Body of pancreas (tissue), 4 donors: Measurements from ENCODE around the gene ZNF786. TPM values are rescaled to one million over a fixed set of nuclear protein-coding genes. Genes with fewer than 3 reads are reported as not detected.
"Not testable (repeated sequence)": the region's sequence is repeated elsewhere in the genome, so short reads cannot be mapped to it uniquely, and the experiment has no call there.

Source experiments
- ATAC-seq: fragments of 150-250 bp; one replicate; pipeline ENCODE4 v1.9.1; 2016
- DNase-seq, 4 donors: peaks; one replicate each; pipeline ENCODE4 v3.0.0-alpha.2; 2019
- H3K27ac ChIP-seq, 4 donors: fragments of 200-600 bp; sonication (generic); 1 replicate in 3 of 4; 2 replicates in 1 of 4; pipeline versions ENCODE4 v1.5.1 to v1.6.1; 2016 to 2019; ENCODE audit warnings: mild to moderate bottlenecking in 1 of 4, mixed read lengths in 1 of 4, moderate library complexity in 1 of 4
- H3K27me3 ChIP-seq, 2 donors: fragments of 200-600 bp; sonication (generic); one replicate each; pipeline ENCODE4 v1.6.0; 2016; ENCODE audit warnings: mild to moderate bottlenecking in 1 of 2
- H3K36me3 ChIP-seq, 2 donors: fragments of 200-600 bp; sonication (generic); replicated peaks in 1 of 2; 2 replicates each; pipeline ENCODE4 v1.5.1; 2016; ENCODE audit warnings: low read depth in 2 of 2; ENCODE audit not compliant: insufficient read depth in 1 of 2
- H3K4me1 ChIP-seq: fragments of 200-600 bp; sonication (generic); one replicate; pipeline ENCODE4 v1.6.0; 2016
- H3K4me3 ChIP-seq, 2 donors: fragments of 200-600 bp; sonication (generic); 1 replicate in 1 of 2; 2 replicates in 1 of 2; pipeline ENCODE4 v1.5.1; 2016 to 2019
- H3K9me3 ChIP-seq, 3 donors: fragments of 200-600 bp; sonication (generic); 1 replicate in 2 of 3; 2 replicates in 1 of 3; pipeline ENCODE4 v1.5.1; 2016
- POLR2A ChIP-seq, 3 donors: fragments of 450-650 bp; IDR thresholded peaks; one replicate each; pipeline ENCODE4 v1.6.1; 2016; ENCODE audit warnings: antibody characterized with exemption in 3 of 3, mild to moderate bottlenecking in 2 of 3
- WGBS, 2 donors: methylation state at CpG; one replicate each; pipeline ENCODE4 v1.1.5; 2017; 5-methylcytosine and 5-hydroxymethylcytosine counted together
- intact Hi-C: fragments of 100-400 bp; cut with DNase I; formaldehyde crosslinking; loops from one replicate; pipeline ENCODE4 v1.15.1; 2023
- total RNA-seq, 2 donors: library from RNA; depleted of rRNA; stranded (reverse); fragments of >200 nt; gene quantifications; one replicate each; pipeline ENCODE4 v1.1.0, GENCODE V29; 2016
- TF ChIP-seq, protein P1 (sequence below), 7 experiments: fragments of 450-650 bp in 4 of 7; fragments of 200-600 bp in 3 of 7; sonication (generic) in 3 of 7; IDR thresholded peaks; one replicate each; pipeline ENCODE4 v1.5.1; 2016 to 2019; ENCODE audit warnings: antibody characterized with exemption in 7 of 7

ZNF786 gene
- total RNA-seq, 2 donors from 2014 or later = 1.8 to 5.9 TPM

- TF ChIP-seq POLR2A (IDR thresholded peaks at IDR 0.05) = no peak
- TF ChIP-seq, protein P1, sequence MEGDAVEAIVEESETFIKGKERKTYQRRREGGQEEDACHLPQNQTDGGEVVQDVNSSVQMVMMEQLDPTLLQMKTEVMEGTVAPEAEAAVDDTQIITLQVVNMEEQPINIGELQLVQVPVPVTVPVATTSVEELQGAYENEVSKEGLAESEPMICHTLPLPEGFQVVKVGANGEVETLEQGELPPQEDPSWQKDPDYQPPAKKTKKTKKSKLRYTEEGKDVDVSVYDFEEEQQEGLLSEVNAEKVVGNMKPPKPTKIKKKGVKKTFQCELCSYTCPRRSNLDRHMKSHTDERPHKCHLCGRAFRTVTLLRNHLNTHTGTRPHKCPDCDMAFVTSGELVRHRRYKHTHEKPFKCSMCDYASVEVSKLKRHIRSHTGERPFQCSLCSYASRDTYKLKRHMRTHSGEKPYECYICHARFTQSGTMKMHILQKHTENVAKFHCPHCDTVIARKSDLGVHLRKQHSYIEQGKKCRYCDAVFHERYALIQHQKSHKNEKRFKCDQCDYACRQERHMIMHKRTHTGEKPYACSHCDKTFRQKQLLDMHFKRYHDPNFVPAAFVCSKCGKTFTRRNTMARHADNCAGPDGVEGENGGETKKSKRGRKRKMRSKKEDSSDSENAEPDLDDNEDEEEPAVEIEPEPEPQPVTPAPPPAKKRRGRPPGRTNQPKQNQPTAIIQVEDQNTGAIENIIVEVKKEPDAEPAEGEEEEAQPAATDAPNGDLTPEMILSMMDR (IDR thresholded peaks at IDR 0.05) = no peak
- Histone ChIP-seq H3K27ac (no peak overlapping the region), H3K27me3 (no peaks in the 10 kb centered on the region), H3K4me3 (no peak overlapping the region), H3K4me1 (peaks cover 4% of the 10 kb centered on the region), H3K9me3 (no peaks in the 10 kb centered on the region), H3K36me3 (peaks cover 0 to 5% of the 10 kb centered on the region in 2 donors)
- 81 to 92% methylated on average over 10 to 28 of the region's 31 CpGs for WGBS, 2 donors
- intact Hi-C loops = no loop called here
- ATAC-seq (no peak), DNase-seq (no peak)
Measured at GRCh38 chr7:149070372-149071125, 20.0 kb downstream of the ZNF786 start.

- Histone ChIP-seq H3K4me3 (no peak overlapping the region), H3K9me3 (no peaks in the 10 kb centered on the region)
Measured at GRCh38 chr7:149067869-149068268, 22.6 kb downstream of the ZNF786 start.

GRCh38 chr7:149063476-149063875 lies 27.0 kb downstream of the ZNF786 start:
- peaks cover 10% of the 10 kb centered on the region for H3K4me1 ChIP-seq
- H3K4me3 ChIP-seq = no peak overlapping the region
- no peak overlapping the region for H3K27ac ChIP-seq
- H3K27me3 ChIP-seq = no peaks in the 10 kb centered on the region
- DNase-seq (no peak), ATAC-seq (no peak)
- no peaks in the 10 kb centered on the region for H3K9me3 ChIP-seq
- TF ChIP-seq, protein P1 (IDR thresholded peaks at IDR 0.05) = no peak
- TF ChIP-seq POLR2A (IDR thresholded peaks at IDR 0.05) = no peak
- H3K36me3 ChIP-seq = no peaks in the 10 kb centered on the region
- intact Hi-C loops = no loop called here

More at GRCh38 chr7:149067869-149068268, 22.6 kb downstream of the ZNF786 start:
- ATAC-seq = no peak
- Histone ChIP-seq H3K27me3 (no peaks in the 10 kb centered on the region), H3K27ac (no peak overlapping the region), H3K36me3 (peaks cover 0 to 5% of the 10 kb centered on the region in 2 donors), H3K4me1 (peaks cover 10% of the 10 kb centered on the region)
- DNase-seq = no peak
- WGBS, 2 donors = 66 to 83% methylated on average over 4 of the region's 4 CpGs
- intact Hi-C loops = no loop called here
- TF ChIP-seq, protein P1 (IDR thresholded peaks at IDR 0.05) = peak in 1 of 7 experiments; percentile 3
- no peak for TF ChIP-seq POLR2A (IDR thresholded peaks at IDR 0.05)

- H3K9me3 ChIP-seq, intact Hi-C loops: not testable (repeated sequence)
- WGBS, 2 donors = 87 to 90% methylated on average over 9 to 10 of the region's 10 CpGs
Measured at GRCh38 chr7:149062217-149062899, 28.2 kb downstream of the ZNF786 start.

DNA sequence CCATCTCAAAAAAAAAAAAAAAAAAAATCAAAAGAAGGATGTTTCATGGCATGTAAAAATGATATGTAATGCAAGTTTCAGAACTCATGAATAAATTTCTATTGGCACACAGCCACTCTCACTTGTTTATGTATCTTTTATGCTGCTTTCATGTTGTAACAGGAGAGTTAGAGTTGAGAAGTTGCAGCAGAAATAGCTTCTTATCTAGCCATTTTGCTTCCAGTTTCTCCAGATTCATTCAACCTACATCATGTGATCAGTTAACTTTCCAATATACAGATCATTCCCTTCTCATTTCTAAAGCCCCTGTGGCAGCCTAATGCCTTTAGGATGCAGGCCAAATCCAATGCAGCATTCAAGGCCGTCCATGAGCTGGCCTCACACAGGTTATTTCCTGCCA lies 30.4 kb downstream of the ZNF786 start:
- peaks cover 7% of the 10 kb centered on the region for H3K4me1 ChIP-seq
- 36 to 39% methylated on average over 1 of the region's 1 CpG for WGBS, 2 donors
- no peaks in the 10 kb centered on the region for H3K36me3 ChIP-seq
- no peaks in the 10 kb centered on the region for H3K9me3 ChIP-seq
- DNase-seq (no peak), ATAC-seq (no peak)
- no peak overlapping the region for H3K4me3 ChIP-seq
- TF ChIP-seq, protein P1 (IDR thresholded peaks at IDR 0.05) = no peak
- TF ChIP-seq POLR2A (IDR thresholded peaks at IDR 0.05) = no peak
- intact Hi-C loops = no loop called here
- no peaks in the 10 kb centered on the region for H3K27me3 ChIP-seq
- H3K27ac ChIP-seq = no peak overlapping the region

More at GRCh38 chr7:149062217-149062899, 28.2 kb downstream of the ZNF786 start:
- H3K4me3 ChIP-seq, H3K36me3 ChIP-seq, H3K27ac ChIP-seq, DNase-seq, H3K27me3 ChIP-seq, ATAC-seq: not testable (repeated sequence)
- H3K4me1 ChIP-seq = peaks cover 10% of the 10 kb centered on the region
